Effector CD8-positive, alpha-beta T cell (primary cell): ENCODE data around the gene SCN1A.

Experiments
- DNase-seq: peaks from one replicate; lab custom pipeline; 2025; lab: John Stamatoyannopoulos, UW

The SCN1A gene

DNA sequence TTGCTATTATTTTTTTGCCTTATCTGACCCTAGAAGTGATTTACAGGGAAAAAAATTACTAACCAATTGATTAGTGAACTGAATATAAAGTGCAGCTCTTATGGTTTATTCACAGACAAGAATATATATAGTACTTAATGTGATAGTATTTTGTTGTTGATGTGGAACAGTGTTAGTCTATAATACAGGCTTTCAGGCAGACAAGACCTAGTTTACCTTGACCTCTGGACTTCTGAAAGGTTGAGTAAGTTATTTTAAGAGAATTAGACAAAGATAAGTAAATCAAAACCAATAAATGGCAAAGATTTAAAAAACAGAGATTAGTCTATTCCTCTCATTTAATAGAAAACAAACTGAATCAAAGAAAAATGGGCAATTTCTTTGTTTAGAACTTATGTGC, 46.0 kb downstream of the SCN1A start:
- no peak for DNase-seq

DNA sequence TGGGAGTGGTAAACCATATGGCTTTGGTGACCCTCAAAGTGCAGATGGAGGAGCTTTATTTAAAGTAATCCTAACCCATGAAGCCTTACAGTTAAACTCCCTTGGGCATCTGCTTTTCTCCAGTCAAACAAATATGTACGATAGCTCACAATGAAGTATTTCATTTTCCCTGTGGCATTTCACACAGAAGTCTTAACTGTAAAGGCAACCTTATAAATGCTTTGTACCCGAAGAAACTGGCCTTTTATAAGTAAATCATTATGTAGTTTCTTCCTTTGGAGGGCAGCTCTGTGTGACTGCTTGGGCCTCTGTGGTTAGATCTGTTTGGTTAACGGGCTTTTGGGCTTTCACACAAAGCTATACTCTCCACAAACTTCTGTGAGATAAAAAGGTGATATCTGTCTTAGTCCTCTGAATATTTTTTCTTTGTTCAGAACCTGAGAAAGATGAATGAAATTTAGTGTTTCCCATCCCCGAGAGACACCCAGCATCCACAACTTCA, 46.6 kb downstream of the SCN1A start:
- DNase-seq: no peak

DNA sequence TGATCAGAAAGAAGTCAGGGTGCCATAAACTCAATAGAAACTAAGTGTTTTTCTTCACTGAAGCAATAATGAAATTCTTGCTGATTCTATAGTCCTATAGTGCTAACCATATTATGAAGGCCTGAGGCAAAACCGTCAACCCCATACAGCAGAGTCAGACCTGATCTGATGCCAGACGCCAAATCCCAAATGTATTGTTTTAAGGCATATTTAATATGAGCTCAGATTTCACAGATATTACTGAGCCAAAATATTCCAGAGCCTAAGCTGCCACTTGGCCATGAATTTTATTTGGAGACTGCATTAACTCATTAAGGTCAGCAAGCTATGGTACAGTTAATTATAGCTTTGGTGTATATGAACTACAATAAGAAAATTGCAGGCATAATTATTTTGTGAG, 53.4 kb downstream of the SCN1A start:
- DNase-seq: no peak

DNA sequence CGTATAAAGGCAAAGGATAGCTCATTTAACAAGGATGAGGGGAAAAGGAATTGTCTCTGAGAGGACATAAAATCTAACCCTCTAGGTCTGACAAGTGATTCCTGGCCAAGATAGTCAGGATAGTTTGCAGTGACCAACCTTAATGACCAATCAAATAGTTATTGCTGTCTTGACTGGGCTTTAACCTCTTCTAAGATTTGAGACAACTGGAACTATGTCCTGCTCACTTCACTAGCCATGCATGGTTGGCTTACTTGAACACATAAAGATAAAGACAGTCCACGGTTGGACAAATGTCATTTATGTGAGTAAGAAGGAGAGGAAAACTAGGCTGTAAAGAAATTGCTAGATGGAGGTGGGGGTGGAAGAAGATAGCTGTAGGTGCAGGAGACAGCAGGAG, 53.8 kb downstream of the SCN1A start:
- no peak for DNase-seq

DNA sequence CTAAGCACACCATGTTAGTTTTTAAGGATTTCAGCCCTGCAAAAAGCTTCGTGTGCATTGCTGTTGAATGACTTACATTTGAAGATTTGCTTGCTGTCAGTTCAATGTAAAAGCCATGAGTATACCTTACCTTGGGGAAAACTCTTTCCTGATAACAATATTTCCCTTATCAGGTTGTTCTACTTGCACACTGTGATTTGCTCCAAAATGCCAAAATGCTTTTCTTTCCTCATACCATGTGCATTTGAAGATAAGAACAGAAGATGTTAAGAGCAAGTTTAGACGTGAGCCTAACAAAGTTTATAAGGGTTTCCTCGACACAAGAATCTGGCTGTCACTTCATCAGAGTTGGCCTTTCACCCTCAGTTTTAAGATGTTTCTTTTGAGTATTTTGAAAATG, 57.6 kb downstream of the SCN1A start:
- DNase-seq: no peak

DNA sequence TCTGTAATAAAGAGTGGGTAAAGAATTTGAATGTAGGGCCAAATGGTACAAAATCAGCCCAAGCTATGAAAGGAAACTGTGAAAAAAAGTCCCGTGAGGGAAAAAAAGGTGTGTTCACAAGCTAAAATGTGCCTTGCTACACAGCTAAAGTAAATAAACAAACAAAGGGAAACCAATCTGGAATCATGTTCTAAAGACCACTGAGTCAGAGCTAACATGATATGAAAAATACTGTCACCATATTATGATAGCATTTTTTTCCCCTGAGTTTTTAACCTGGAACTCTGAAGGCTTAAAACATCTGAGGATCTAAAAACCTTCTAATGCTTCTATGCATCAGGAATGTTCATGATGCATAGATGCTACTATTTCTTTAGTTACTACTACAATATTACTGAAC, 58.8 kb downstream of the SCN1A start:
- DNase-seq: no peak

DNA sequence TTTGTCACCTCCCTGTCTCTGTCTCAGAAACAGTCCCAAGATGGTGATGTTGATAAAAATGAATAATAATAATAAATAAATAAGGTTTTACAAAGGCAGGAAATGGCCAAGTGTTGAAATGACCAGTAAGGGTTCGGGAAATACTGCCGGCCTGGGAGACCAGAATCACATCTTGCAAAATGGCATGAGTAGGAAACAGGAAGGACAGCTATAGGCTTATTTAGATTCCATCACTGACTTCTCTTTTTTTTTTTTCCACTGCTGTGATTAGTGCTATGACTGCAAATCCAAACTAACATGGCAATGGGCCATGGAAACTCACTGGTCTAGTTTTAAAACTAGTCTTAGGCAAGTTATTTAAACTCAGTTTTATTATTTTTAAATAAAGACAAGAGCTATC, 60.6 kb downstream of the SCN1A start:
- DNase-seq: no peak

DNA sequence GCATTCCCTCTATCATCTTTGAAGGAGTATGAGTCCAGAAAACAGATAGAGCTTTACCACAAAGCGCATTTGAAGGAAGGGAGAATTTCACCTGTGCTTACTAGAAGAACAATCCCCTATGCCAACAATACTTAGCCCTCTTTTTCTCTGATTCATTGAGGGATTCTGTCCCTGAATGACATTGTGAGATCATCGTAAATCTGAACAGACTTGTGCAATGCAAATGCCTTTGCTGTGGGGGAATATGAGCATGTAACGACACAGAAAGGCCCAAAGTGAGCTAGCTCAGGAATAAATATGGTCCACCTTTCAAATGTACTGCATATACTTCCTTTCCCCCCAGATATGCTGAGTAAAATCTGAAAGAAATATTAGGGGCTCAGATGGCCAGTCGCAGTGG, 67.6 kb downstream of the SCN1A start:
- no peak for DNase-seq

DNA sequence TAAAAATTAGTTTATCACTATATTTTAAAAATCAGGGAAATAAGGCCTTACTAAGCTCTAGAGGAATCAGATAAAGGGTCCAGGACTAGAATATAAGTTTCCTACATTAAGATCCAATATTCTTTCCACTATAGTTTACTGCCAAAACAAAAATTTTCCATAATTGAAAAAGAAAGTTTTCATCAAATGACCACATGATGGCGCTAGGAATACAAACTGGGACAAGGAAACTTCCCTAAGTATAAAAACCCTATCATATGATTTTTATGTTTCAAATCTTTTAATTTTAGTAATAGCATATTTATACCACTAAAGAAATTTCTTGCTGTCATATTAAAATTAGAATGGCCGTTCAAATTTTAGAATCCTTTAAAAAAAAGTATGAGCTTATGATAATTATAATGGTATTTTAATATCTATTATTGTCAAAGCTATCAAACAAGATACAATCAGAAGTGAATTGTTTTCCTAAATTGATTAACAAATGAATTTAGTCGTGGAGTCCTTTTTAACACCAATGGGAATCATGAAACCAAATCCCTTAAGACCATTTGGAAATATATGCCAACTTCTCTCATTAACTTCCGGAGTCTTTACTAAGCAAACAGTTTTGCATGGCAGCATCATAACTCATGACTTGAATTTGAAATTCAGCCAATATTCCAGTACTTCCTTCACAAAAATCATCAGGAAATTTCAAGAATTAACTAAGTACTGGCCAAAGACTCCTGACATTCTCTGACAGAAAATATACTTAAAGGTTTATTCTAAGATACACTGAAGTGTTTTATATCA, 70.3 kb downstream of the SCN1A start:
- no peak for DNase-seq

DNA sequence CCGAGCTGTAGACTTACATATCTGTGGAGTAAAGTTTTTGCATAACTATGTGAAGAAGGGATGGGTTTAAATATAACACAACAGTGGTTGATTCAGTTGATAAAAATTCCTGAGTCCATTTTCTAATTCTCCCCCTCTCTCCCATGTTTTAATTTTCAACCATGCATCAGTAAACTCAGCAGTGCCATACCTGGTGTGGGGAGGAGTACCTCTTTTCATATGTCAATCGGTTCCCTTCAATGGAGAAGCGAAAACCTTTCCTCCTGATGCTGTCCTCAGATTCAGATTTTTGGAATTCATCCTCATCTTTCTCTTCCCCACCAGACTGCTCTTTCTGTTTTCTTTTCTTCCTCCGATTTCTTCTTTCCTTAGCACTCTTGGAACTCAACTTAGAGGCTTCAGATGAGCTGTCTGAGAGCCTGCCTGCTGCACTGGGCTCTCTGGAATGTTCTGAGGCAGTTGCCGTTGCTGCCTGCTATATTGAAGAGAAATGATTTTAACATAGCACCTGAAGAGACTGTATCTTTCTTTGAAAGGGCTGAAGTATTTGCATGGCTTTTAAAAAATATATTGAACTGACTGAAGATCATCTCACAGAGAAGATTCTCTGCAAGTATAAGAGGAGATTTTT, 82.9 kb downstream of the SCN1A start:
- DNase-seq: no peak

DNA sequence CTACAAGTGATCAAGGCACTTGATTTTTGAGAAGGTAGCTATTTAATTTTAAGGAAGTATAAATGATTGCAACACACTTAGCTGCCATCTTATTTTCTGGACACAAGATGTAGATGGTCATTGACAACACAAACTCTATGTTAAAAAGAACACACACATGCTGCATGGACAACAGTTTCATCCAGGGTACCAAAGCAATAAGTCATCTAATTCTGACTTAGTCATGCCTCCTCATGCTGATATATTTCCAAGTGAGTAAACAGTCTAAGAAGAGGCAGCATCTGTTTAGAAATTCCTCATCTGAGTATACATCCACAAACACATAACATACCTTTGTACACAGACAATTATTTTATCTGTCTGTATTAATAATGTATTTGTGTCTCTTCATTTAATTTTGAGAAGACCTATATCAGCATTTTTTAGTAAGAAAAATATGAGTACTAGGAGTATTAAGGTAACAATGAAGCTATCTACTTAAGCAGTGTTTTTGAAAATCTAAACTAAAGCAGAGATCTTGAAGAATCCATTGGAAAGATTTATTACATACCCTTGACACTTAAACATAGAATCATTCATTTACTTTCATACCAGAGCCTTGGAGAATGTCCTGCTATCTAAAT, 84.9 kb downstream of the SCN1A start:
- no peak for DNase-seq

DNA sequence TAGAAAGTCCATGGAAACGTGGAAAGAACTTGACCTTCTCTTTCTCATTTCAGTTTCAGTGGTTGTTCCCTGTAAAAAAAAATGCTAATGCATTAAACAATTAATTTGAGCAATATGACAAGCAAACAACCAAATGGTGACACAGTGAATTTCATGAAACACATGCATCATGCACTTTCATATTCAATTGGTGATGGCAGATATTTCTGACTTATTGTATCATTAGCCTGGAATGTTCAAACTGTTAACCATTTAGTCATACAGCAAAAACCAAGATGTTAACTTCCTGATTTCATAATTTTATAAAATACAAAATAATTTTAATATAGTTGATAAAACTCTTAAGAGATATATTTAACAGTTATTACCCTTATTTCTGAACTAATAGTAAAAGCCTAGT, 85.5 kb downstream of the SCN1A start:
- DNase-seq: no peak

DNA sequence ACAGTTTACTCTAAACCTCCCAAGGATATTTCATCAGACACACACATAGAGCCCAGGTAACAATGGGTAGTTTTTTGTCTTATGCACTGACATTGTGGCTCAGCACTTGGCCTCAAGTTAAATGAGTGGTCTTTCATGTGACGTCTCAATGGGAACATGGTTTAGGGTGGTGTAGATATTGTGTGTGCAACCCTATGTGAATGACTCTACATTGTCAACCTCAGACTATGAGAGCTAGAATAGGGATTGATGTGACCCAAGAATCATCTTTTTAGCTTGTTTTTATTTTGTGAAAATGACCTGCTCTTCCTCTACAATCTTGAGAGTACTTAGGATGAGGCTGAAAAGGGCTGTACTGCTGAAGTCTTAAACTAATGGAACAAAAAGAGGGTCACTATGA, 86.2 kb downstream of the SCN1A start:
- no peak for DNase-seq

DNA sequence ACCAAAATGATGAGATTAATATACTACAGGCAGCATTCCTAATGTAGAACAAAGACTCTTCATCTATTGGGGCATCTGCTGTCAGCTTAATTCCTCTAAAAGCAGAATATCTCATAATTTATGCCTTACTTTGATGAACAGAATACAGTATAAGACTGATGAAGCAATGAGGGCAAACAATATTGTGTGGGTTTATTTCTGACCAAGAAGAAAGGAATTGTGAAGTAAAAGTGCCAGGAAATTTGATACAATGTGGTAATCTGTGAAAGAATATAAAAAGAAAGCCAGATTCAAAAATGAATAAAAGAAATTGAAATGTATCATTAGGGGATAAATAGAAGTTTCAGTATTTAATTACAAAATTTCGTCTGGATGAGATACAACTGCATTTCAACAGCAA, 95.5 kb downstream of the SCN1A start:
- no peak for DNase-seq

DNA sequence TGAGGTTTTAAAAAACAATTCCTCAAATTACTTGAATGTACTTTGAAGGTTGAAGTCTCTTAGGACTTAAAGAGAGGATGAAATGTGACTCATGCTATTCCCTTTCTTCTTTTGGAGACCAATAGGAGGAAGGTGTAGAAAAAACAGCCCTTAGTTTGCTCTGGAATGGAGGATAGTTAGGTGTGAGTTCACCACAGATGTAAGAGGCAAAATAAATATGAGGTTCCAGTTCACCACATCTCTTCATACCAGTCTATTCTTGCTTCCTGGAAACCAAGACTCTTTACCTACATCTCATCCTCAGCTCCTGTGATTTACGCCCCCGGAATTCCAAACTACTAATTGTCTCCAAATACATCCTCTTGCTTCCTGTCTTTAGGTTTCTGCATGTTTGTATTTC, 96.8 kb downstream of the SCN1A start:
- DNase-seq: no peak

DNA sequence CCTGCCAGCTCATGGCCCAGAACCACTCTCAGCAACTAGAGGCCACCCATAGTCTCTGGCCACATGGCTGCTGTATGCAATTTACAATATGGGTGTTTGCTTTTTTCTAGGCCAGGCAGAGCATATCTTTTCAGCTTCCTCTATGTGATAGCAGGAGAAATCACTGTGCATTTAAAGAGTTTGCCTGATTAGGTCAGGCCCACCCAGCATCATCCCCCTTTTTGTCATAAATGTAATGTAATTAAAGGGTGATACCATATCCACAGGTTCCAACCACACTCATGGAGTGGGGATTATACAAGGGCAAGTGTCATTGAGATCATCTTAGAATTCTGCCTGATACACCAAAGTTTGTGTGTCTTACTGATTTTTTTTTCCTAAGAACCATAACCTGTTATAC, 102.5 kb downstream of the SCN1A start:
- no peak for DNase-seq

DNA sequence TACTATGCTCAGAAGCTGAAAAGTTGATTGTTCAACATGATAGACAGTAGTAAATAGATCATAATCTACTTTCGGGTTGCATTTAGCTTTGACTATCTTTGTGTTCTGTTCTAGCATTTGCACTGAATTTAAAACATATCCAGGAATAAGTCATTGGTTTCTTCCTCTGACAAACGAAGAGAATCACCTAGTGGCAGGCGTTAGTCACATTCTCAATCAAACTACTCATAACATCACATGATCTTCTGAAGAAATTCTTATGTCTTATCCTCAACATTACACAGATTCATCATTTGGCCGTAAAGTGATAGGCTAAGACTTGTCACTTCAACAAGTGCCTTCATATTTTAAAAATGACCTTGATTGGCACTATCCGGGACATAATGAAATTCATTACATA, 110.6 kb downstream of the SCN1A start:
- no peak for DNase-seq

DNA sequence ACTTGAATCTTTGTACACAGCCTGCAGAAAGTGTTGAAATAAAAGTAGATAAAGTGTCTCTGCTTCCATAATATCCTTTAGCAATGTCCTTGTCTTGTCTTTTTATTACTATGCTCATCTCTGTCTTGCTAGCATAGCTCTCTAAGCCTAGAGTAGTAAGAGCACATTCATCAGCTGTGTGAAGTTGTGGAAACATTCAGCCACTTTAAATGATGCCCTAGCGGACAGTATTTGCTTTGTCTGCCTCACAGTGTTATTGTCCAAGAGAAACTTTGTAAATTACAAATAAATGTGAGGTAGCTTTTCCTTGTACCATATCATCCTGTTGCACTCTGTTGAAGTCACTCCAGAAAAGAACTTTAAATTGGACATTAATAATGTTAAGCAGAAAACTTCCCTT, 113.9 kb downstream of the SCN1A start:
- no peak for DNase-seq

DNA sequence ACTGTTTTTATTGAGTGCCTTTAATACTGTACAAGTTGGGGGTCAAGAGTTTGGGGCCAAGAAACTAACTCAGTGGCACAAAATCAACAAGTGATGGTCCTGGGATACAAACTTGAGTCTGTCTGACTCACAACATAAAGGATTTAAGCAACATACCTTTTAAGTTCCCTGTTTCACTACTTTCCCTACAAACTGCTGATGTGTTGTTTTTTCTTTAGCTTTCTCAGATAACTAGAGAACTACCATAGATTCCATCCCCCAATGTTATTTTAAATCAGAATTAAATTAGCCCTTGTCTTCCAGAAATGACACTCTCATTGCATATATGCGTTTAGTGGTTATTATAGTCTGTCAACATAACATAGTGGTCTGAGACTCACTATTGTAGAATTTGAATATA, 116.2 kb downstream of the SCN1A start:
- no peak for DNase-seq

DNA sequence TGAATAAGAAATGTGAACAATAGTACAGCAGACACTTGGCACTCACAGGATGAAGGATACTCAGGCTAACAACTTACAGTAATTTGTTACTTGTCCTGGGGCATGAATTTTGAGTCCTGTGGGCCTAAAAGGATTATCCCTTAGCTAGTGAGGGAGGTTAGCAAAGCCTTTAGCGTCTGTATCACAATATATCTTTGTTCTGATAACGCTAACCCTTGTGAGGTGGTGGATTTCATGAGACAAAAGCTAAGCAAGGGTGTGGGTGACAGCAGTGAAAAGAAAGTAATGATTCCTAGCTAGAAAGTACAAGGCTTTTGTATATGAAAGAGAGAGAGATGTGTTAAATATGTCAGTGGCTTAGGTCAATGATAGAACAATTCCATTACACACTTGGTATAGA, 127.4 kb downstream of the SCN1A start:
- no peak for DNase-seq

DNA sequence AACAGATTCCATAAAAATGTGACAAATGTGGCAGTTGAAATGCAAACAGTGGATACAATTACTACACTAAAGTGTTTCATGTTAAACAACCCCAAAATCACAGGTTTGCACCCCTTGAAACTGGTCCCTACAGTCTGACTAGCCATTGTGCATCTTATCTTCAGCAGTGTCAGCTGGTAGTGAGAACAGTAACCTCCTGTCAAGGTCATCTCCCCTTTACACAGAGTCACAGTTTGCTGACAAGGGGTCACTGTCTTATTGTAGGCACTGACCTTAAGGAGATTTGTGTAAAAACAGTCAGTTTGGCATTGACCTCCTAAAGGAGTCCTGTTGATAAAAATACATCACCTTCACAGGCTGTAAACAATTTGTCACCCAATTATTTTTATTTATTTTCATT, 137.0 kb downstream of the SCN1A start:
- DNase-seq: no peak

DNA sequence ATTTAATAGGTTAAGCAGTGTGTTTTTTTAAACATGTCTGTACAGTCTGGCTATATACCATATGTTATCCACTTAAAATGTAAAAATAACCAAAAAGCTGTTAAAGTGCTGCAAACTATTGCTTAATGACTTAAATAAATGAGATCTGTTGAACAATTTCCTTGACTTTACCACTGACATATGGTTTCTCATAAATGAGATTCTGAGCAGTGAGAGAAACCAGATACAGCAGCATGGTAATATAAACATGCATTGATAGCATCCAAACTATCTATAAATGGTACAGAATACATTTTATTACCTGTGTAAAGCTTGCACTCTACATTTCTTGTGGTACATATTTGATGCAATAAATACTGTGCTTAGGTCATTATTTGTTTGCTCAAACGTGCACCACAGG, 138.0 kb downstream of the SCN1A start:
- no peak for DNase-seq

DNA sequence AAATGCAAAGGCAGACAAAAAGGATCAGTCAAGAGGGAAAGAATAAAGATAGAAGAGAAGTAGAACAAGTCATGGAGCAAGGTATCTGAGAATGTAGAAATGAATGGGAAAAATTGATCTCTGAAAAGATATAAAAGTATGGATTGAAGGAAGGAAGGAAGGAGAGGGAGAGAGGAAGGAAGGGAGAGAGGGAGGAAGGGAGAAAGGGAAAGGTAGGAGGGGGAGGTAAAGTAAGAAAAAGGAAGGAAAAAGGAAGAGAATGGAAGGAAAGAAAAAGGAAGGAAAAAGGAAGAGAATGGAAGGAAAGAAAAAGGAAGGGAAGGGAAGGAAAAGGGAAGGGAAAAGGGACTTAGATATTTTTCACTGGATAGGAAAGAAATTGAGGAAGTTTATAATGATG, 142.7 kb downstream of the SCN1A start:
- DNase-seq: no peak
